ENCODE data around the gene DLG2.
A peak's percentile ranks its signal among the peaks of the same experiment; 100 is the strongest.
"Not testable (repeated sequence)": the region's sequence is repeated elsewhere in the genome, so short reads cannot be mapped to it uniquely, and the experiment has no call there.

Gene DLG2

GRCh38 chr11:84412862-84413261 is 1214.3 kb downstream of the DLG2 start:
- no peak for DNase-seq

- DNase-seq, result no peak
Measured at GRCh38 chr11:84408946-84409411, 1218.2 kb downstream of the DLG2 start.

- DNase-seq, result no peak
Measured at GRCh38 chr11:84407091-84407490, 1220.1 kb downstream of the DLG2 start.

DNA sequence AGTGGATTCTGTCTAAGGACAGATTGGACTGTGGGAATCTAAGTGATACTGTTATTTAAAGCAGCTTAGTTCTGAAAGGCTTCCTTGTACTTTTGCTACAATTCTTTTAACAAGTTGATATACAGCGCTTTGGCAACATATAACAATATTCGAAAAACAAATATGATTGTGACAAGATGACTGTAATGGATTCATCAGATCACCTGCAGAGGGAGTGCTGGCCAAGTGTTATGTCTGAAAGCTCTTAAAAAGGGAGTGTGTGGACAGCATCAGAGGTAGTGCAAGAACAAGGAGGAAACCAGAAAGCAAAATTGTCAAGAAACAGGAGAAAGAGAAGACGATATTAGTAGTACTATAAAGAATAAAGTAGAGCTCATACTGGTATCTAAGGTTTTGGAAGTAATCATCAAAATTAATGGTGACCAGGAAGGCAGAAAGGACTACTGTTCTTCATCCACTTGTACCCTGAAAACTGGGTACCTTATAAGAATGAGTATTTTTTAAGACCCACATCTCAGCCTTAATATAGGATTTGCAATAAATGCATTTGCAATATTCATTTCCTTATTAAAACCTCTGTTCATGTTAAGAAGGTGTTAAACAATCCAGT is 1229.0 kb downstream of the DLG2 start:
- no peak for DNase-seq

DNA sequence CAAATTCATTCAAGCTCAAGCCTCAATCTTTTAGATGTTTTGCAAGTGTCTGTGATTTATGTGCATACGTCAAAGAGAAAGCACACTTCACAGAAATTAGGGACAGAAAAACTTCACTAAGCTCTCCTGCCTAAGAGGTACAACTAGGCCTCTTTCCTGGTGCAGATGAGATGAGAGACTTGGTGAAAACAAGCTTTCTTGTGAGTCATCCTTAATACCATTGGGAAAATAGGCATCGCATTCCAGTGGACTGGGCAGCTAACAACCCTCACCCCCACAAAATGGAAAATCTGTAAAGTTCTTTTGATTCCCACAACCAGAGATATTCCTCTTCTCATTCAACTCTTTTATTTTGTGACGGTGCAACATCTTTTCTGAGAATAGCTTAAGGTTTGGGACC is 1230.6 kb downstream of the DLG2 start:
- no peak for DNase-seq

- no peak for DNase-seq
Measured at GRCh38 chr11:84390441-84391078, 1236.6 kb downstream of the DLG2 start.

DNA sequence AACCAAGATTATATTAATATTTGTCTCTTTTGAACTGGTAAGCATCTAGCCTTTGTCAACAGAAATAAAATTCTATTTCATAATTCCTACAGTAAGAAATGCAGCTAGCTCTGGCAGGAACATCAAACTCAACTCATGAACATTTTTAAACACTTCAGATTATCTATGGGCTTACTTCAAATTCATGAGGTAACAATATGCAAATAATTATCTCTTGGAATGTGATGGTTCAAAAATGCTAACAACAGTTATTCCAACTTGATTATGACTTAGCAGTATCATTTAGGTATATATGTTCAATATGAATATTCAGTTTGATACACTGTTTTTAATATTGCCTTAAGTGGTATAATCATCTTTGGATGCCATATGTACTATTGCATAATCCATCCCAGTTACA is 1237.4 kb downstream of the DLG2 start:
- DNase-seq, result no peak

DNA sequence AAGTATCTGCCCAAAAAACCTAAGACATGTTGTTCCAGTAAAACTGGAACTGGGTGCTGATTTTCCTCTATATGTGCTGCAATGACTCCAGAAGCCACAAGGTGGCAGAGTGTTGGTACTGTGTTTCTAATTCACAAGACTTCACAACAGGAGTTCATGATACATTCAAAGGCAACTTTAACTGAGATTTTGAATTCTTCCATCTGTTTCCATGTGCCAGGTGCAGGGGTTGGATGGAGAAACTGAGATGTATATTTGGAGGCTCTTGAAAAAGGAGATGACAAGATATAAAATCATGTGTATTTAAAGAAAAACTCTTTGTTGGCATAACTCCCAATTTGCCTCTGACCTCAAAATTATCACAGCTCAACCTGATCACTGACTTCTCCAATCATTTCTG is 1242.4 kb downstream of the DLG2 start:
- DNase-seq, result peak; percentile 38

DNA sequence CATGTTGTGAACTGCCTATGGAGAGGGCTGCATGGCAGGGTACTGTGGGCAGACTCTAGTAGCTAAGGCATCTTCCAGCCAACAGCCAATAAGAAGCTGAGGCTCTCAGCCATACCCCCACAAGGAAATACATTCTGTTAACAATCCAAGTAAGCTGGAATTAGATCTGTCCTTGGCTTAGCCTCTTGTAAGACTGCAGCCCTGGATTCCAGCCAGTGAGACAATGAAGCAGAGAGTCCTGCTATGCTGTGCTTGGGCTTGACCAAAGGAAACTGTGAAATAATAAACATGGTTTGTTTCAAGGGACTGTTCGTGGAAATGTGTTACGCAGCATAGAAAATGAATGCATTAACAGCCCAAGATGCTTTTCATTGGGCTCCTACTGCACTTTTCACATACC is 1243.6 kb downstream of the DLG2 start:
- no peak for DNase-seq

DNA sequence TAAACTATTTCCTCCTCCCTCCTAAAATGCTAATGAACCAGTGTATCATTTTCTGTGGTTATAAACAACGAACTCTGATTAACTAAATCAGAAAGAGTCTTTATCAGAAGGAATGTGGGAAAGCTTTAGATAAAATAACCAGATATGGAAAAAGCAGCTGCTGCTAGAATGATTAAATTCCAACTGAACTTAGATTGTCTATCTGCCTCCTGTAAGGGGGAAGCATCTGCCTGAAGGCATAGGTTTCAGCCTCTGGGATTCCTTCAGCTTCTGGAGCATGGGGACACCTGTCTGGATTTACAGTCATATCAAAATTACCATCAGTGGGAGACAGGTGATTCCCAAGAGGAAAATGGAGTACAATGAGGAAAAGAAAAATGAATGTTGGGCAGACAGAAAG is 1245.5 kb downstream of the DLG2 start:
- no peak for DNase-seq

- DNase-seq, result no peak
Measured at GRCh38 chr11:84372381-84372950, 1254.7 kb downstream of the DLG2 start.

DNA sequence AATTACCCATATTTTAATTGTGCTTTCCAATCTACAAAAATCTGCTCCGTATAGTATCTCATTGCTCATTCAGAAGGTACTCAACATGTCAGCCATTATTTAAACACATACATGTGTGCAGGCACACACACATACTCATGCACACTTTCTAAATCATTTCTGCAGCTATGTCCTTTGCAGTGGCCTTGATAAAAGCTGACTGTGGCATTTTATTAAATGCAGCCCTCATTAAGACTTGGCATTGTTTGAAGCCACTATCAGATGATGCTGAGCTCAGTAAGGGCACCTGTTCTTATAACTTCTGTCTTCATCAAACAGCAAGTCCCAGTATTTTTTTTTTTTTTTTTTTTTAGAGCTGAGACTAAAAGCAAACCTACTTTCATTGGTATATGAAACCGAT is 1269.1 kb downstream of the DLG2 start:
- DNase-seq, result no peak

- no peak for DNase-seq
Measured at GRCh38 chr11:84355911-84356310, 1271.2 kb downstream of the DLG2 start.

GRCh38 chr11:84345597-84345996 is 1281.5 kb downstream of the DLG2 start:
- peak; percentile 4 for DNase-seq

DNA sequence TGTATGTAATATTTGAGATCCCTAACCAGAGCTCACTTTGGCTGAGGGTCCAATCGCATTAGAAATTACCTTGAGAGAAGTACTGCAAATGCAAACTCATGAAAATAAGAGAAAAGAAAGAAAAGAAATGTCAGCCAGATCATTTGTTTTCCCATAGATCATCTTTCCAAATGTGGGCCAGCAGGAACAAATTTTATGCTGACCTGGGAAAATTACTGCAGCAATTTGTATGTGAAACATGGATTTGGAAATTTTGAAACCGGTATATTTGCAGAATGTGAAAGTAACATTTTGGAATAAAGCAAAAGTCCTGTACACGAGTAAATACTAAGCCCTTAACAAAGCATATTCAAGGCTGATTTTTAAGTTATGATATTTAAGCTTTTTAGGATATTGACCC is 1282.1 kb downstream of the DLG2 start:
- no peak for DNase-seq

- no peak for DNase-seq
Measured at GRCh38 chr11:84339796-84340195, 1287.3 kb downstream of the DLG2 start.

GRCh38 chr11:84333221-84333620 is 1293.9 kb downstream of the DLG2 start:
- no peak for DNase-seq

DNA sequence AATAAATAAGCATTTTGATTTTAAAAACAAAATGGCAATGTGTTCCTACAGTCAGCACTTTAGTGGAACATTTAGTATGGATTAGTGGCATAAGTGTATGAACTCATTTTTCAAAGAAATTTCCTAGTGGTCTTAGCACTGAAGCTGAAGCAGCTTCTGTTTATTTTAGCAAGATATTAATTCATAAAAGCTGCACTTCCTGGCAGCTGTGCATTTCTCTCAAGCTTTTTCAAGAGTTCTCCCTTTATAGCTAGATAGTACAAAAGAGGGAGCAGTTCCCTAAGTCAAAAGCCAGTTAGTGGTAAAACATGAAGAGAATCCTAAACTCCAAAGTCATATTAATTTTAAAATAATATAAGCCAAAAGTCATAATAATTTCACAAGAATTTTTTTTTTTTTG is 1304.9 kb downstream of the DLG2 start:
- no peak for DNase-seq

- no peak for DNase-seq
Measured at GRCh38 chr11:84319863-84320262, 1307.3 kb downstream of the DLG2 start.

DNA sequence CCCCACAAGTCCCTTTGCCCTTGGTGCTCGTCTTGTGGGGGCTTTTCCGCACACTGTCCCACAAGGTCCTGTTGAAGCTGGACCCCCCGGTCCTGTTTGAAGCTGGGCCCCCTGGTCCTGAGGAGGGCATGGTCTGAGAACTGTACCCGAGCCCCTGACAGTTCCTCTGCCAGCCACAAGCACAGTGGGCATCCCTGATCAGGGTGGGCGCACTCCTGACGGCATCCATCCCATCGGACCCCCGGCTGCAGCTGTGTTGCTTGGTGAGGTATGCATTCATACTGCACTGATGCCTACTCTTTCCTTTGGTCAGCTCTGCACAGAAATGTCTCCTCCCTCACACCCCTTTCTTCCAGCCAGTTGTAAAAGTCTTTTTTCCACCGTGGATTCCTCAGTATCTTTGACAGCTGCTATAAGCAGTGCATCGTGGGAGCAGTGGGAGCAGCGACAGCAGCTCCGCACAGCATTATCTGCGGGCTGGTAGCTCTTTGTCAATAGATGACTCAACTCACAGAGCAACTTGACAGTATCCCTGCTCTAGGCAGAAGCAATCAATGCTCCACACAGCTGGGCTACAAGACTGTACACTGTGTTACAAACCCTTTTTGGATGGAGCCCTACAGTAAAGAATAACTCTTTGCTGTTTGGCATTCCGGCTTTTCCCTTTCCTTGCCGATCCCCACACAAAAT is 1310.1 kb downstream of the DLG2 start:
- no peak for DNase-seq

GRCh38 chr11:84313830-84314359 is 1313.2 kb downstream of the DLG2 start:
- DNase-seq, result no peak

GRCh38 chr11:84310268-84310667 is 1316.9 kb downstream of the DLG2 start:
- no peak for DNase-seq

- DNase-seq, result not testable (repeated sequence)
Measured at GRCh38 chr11:84308491-84308890, 1318.7 kb downstream of the DLG2 start.

- DNase-seq, result no peak
Measured at GRCh38 chr11:84300092-84300491, 1327.1 kb downstream of the DLG2 start.

Data from MV-4-11 (cell line).